ENCODE results near the gene LUZP2. TPM values are rescaled to one million over a fixed set of nuclear protein-coding genes. Genes with fewer than 3 reads are reported as not detected.

Gene LUZP2
- polyA plus RNA-seq, 1 of the 3 experiments (the other 2 are of a cell fraction), result 0.03 TPM

GRCh38 chr11:25039165-25039564 is 542.3 kb downstream of the LUZP2 start:
- Histone ChIP-seq H2AFZ (ENCODE audit: low read depth) (no peak overlapping the region), H3F3A (replicated peaks; ENCODE audit: insufficient read depth) (no peaks in the 10 kb centered on the region), H3K27ac (ENCODE audit: low read depth in 2 of 2, low read length in 1 of 2) (no peak overlapping the region), H3K27me3 (ENCODE audit: insufficient read depth) (no peaks in the 10 kb centered on the region), H4K20me1 (ENCODE audit: insufficient read depth) (no peaks in the 10 kb centered on the region), H3K79me2 (ENCODE audit: insufficient read depth) (no peaks in the 10 kb centered on the region), H3K9me3 (no peaks in the 10 kb centered on the region), H3K4me3 (ENCODE audit: low read depth in 2 of 2, low read length in 1 of 2) (no peak overlapping the region), H3K9ac (no peak overlapping the region), H3K36me3 (replicated peaks in 1 of 2; ENCODE audit: control insufficient read depth in 1 of 2, insufficient read depth in 2 of 2, low read length in 1 of 2) (no peaks in the 10 kb centered on the region), H3K4me2 (no peak overlapping the region), H3K9me2 (no peaks in the 10 kb centered on the region), H3K4me1 (ENCODE audit: control insufficient read depth in 1 of 2, insufficient read depth in 2 of 2, low read depth in 1 of 2, low read length in 1 of 2) (no peaks in the 10 kb centered on the region)
- 40% methylated on average over 1 of the region's 2 CpGs for WGBS (ENCODE audit: low lambda C conversion rate)
- CTCF ChIA-PET, result interaction anchor here (0.7 to 1.3 kb wide), 2 partner anchors 34 to 35 kb away, joined by 3 read pairs; no protein-coding TSS in a partner anchor
- POLR2A ChIA-PET, result no interaction called here
- TF ChIP-seq JUND (IDR thresholded peaks at IDR 0.05) (no peak), NFIC (IDR thresholded peaks at IDR 0.05; ENCODE audit: borderline replicate concordance) (no peak), ELF1 (IDR thresholded peaks at IDR 0.05) (no peak), TEAD4 (IDR thresholded peaks at IDR 0.05; ENCODE audit: borderline replicate concordance, insufficient read depth) (no peak), RFX5 (IDR thresholded peaks at IDR 0.05; ENCODE audit: low read length) (no peak), RCOR1 (IDR thresholded peaks at IDR 0.05; ENCODE audit: low read length) (no peak), FOXJ3 (CRISPR knock-in tag; IDR thresholded peaks at IDR 0.05) (no peak)
- TF ChIP-seq, protein P1, sequence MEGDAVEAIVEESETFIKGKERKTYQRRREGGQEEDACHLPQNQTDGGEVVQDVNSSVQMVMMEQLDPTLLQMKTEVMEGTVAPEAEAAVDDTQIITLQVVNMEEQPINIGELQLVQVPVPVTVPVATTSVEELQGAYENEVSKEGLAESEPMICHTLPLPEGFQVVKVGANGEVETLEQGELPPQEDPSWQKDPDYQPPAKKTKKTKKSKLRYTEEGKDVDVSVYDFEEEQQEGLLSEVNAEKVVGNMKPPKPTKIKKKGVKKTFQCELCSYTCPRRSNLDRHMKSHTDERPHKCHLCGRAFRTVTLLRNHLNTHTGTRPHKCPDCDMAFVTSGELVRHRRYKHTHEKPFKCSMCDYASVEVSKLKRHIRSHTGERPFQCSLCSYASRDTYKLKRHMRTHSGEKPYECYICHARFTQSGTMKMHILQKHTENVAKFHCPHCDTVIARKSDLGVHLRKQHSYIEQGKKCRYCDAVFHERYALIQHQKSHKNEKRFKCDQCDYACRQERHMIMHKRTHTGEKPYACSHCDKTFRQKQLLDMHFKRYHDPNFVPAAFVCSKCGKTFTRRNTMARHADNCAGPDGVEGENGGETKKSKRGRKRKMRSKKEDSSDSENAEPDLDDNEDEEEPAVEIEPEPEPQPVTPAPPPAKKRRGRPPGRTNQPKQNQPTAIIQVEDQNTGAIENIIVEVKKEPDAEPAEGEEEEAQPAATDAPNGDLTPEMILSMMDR (IDR thresholded peaks at IDR 0.05), result no peak
- no peak for DNase-seq

DNA sequence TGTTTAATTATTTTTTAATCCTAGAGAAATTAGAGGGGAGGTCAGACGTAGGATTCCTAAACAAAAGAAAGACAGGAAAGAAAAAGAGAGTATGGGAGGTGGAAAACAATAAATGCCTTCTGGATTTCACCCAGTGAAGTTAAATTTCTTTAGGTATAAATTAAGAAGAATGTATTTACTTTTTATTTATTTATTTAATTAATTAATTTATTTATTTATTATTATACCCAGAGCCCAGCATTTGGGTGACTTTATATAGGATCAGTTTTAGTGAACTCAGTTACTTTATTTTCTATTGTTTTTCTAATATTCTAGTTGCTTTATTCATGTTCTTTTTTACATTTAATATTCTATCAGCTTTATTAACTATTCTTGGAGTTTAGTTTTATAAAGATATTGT is 551.8 kb downstream of the LUZP2 start:
- H2AFZ ChIP-seq (ENCODE audit: low read depth), result no peak overlapping the region
- no peak overlapping the region for H3K9ac ChIP-seq
- H3K4me3 ChIP-seq (ENCODE audit: low read depth in 2 of 2, low read length in 1 of 2), result no peak overlapping the region
- no peak for TF ChIP-seq GATA2 (CRISPR knock-in tag; IDR thresholded peaks at IDR 0.05)
- TF ChIP-seq RCOR1 (IDR thresholded peaks at IDR 0.05; ENCODE audit: low read length), result no peak
- no peak for TF ChIP-seq USF1 (IDR thresholded peaks at IDR 0.05; ENCODE audit: borderline replicate concordance, low read depth)
- no peak for TF ChIP-seq IRF3 (IDR thresholded peaks at IDR 0.05; ENCODE audit: low read depth, low read length)
- no peak for TF ChIP-seq RFX5 (IDR thresholded peaks at IDR 0.05; ENCODE audit: low read length)
- no peak for TF ChIP-seq PBX3 (IDR thresholded peaks at IDR 0.05)
- TF ChIP-seq, protein P1 (IDR thresholded peaks at IDR 0.05), result no peak
- no peak overlapping the region for H3K4me2 ChIP-seq
- no peak overlapping the region for H3K27ac ChIP-seq (ENCODE audit: low read depth in 2 of 2, low read length in 1 of 2)
- H3K36me3 ChIP-seq (replicated peaks in 1 of 2; ENCODE audit: control insufficient read depth in 1 of 2, insufficient read depth in 2 of 2, low read length in 1 of 2), result no peaks in the 10 kb centered on the region
- no peaks in the 10 kb centered on the region for H4K20me1 ChIP-seq (ENCODE audit: insufficient read depth)
- no peaks in the 10 kb centered on the region for H3K79me2 ChIP-seq (ENCODE audit: insufficient read depth)
- H3K4me1 ChIP-seq (ENCODE audit: control insufficient read depth in 1 of 2, insufficient read depth in 2 of 2, low read depth in 1 of 2, low read length in 1 of 2), result peaks cover 0 to 2% of the 10 kb centered on the region in 2 experiments; a peak in 1 of 4 replicates
- no peaks in the 10 kb centered on the region for H3K9me3 ChIP-seq
- H3K27me3 ChIP-seq (ENCODE audit: insufficient read depth), result no peaks in the 10 kb centered on the region
- no peak for DNase-seq
- H3K9me2 ChIP-seq, result no peaks in the 10 kb centered on the region
- no peaks in the 10 kb centered on the region for H3F3A ChIP-seq (replicated peaks; ENCODE audit: insufficient read depth)
- 35% methylated on average over 1 of the region's 1 CpG for WGBS (ENCODE audit: low lambda C conversion rate)
- ChIA-PET POLR2A (no interaction called here), CTCF (no interaction called here)

Data from SK-N-SH (cell line).